Measurements from ENCODE around the gene CRYBA1.

DNA sequence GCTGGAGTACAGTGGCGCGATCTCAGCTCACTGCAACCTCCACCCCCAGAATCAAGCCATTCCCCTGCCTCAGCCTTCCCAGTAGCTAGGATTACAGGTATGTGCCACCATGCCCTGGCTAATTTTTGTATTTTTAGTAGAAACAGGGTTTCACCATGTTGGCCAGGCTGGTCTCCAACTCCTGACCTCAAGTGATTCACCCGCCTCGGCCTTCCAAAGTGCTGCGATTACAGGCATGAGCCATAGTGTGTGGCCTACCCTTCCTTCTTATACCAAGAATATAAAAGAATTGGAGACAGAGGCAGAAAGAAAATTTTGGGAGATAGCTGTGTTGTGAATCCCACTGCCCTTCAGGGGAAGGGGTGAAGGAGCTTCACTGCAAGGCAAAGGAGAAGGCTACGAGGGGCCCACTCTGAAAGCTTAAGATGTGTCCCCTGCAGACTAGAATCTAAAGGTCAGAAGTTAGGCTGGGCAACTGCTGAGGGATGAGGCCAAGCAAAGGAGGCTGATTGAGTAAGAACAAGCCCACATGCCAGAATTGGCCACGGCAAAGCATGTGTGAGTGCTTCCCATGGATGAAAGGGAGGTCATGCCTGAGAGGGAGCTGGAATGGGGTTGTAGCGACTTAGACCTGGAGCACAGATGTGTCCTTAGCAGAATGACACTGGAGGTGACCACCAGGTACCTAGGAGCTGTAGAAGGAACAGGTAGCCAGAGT is 8.4 kb upstream of the CRYBA1 start:
- TF ChIP-seq POLR2AphosphoS5 (IDR thresholded peaks at IDR 0.05) (no peak), CTCF (IDR thresholded peaks at IDR 0.05) (no peak), POLR2A (IDR thresholded peaks at IDR 0.05) (no peak), EP300 (IDR thresholded peaks at IDR 0.05; ENCODE audit: low read depth) (no peak)
